T47D (cell line): ENCODE data around the gene RGL4.

Experiments used
- DNase-seq, 2 experiments: peaks; one replicate each; pipeline versions ENCODE4 v3.0.0 to v3.0.0-alpha.2; 2011 to 2012; ENCODE audit warnings: low read depth in 1 of 2, low spot score in 1 of 2
- JUND ChIP-seq: IDR thresholded peaks from 2 replicates; pipeline ENCODE4 v1.6.1; 2012; ENCODE audit warnings: low read depth
- in situ Hi-C: cut with HindIII; loops from 2 replicates; pipeline ENCODE4 v1.10.0; 2016; ENCODE audit warnings: low sequenced_read_pairs, low pct_unique_long_range_greater_than_20kb

The RGL4 gene

DNA sequence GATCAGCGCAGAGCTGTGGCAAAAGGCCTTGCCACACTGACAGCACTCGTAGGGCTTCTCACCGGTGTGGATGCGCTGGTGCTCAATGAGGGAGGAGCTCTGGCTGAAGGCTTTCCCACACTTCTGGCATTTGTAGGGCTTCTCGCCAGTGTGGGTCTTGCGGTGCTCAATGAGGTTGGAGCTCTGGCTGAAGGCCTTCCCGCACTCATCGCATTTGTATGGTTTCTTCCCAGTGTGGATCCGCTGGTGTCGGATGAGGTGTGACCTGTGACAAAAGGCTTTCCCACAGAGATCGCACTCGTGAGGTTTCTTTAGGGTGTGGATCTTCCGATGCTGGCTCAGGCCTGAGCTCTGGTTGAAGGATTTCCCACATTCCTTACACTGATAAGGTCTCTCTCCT, 53.2 kb downstream of the RGL4 start:
- no peak for TF ChIP-seq JUND
- no peak for DNase-seq
- in situ Hi-C loops, result no loop called here

DNA sequence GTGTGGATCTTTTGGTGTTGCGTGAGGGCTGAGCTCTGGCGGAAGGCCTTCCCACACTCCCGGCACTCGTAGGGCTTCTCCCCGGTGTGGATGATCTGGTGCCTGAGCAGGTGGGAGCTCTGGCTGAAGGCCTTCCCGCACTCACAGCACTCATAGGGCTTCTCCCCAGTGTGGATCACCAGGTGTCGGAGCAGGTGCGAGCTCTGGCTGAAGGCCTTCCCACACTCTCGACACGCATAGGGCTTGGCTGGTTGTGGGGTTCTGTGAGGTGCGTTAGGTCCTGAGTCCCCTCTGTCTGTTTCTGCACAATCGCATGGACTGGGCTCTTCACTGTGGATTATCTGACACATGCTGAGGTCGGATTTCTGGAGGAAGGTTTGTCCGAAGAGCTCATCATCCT, 53.7 kb downstream of the RGL4 start:
- TF ChIP-seq JUND, result no peak
- no peak for DNase-seq
- in situ Hi-C loops, result no loop called here

GRCh38 chr22:23745791-23746190, 55.0 kb downstream of the RGL4 start:
- TF ChIP-seq JUND, result no peak
- in situ Hi-C loops, result no loop called here
- DNase-seq, result no peak
